ENCODE measurements around the gene POLR3K.

POLR3K gene

DNA sequence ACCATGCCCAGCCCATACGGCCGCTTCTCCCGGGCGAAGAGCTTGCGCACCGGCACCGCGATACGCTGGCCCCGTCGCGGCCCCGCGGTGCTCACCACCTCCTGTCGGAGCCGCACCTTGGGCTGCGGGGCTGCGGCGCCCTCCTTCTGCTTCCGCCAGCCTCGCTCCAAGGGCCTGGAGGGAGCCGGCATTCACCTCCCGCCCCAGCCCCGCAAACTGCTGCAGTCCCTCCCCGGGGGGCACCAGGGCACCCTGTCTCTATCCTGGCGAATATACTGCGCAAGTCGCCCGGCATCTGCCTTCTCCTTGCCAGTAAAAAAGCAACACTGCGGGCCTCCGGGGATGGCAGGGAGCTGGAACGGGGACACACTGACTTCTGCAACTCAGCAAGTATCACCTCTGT is 8.5 kb upstream of the POLR3K start:
- DNase-seq (ENCODE audit: low spot score), result no peak
- H3K27ac ChIP-seq, result no peak overlapping the region
- POLR2A ChIA-PET (ENCODE audit: low non-redundant PET), result no interaction called here
- CTCF ChIA-PET, result interaction anchor here (0.6 kb wide), 1 partner anchor 126 kb away, joined by 4 read pairs; no protein-coding TSS in a partner anchor
- TF ChIP-seq, protein P1, sequence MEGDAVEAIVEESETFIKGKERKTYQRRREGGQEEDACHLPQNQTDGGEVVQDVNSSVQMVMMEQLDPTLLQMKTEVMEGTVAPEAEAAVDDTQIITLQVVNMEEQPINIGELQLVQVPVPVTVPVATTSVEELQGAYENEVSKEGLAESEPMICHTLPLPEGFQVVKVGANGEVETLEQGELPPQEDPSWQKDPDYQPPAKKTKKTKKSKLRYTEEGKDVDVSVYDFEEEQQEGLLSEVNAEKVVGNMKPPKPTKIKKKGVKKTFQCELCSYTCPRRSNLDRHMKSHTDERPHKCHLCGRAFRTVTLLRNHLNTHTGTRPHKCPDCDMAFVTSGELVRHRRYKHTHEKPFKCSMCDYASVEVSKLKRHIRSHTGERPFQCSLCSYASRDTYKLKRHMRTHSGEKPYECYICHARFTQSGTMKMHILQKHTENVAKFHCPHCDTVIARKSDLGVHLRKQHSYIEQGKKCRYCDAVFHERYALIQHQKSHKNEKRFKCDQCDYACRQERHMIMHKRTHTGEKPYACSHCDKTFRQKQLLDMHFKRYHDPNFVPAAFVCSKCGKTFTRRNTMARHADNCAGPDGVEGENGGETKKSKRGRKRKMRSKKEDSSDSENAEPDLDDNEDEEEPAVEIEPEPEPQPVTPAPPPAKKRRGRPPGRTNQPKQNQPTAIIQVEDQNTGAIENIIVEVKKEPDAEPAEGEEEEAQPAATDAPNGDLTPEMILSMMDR (conservative IDR thresholded peaks at IDR 0.05; ENCODE audit: low read depth), result no peak

DNA sequence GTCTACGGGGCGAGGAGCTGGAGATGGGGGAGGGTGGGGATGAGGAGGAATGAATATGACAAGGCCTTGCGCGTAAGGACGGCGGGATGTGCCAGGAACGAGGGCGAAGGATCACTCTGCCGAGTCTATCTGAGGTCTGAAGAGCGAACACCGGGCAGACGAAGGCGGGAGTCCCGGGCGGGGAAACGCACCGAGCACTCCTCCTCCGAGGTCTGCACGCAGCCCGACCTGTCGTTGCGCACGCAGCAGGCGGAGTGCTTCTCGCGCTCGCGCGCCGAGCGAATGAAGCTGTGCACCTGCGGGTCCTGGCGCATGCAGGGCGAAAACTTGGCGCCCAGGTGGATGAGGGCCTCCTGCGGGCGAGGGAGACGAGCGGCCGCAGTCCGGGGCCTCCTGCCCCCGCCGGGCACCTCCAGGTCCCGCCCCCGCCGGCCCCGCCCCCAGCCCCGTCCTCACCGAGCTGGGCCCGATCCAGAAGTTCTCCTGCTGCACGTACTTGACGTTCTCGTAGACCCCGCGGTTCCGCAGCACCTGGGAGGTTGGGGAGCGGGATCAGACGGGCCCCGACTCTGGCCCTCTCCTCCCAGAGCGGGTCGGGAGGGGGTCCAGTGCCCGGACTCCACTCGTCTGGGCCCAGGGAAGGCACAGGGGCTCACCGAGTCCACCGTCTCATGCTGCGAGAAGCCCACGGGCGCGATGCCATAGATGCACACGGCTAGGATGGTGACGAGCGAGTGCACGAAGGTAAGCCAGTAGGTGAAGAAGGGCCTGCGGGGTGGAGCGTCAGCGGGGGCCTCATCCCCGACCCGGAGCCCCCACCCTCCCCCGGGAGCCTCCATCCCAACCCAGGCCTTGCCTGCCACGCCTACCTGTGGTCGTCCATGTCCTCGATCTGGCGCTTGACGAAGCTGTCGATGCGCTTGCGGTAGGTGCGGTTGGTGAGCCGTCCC is 7.8 kb upstream of the POLR3K start:
- POLR2A ChIA-PET (ENCODE audit: low non-redundant PET), result interaction anchor here (0.7 kb wide), 1 partner anchor 16 kb away, joined by 3 read pairs; no protein-coding TSS in a partner anchor
- no peak for DNase-seq (ENCODE audit: low spot score)

DNA sequence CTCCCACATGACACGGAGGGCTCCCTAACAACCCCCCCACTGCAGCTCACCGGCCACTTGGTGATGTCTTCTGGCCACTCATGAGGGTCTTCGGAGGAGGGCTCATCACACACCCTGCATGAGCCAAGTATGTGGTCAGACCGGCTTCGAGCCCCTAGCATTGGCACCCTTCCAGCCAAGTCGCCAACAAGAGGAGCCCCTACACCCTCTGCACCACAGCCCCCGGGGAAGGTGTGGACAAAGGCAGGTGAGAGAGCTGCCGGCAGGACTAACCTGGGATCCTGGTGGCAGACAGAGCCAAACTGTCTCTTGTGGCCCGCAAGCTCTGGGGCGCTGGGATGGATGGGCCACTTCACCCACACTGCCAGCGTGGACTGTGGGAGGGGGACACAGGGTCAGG is 6.8 kb upstream of the POLR3K start:
- ChIA-PET CTCF (interaction anchor here (0.6 kb wide), 1 partner anchor 332 kb away, joined by 3 read pairs; no protein-coding TSS in a partner anchor), POLR2A (ENCODE audit: low non-redundant PET) (interaction anchor here (0.7 kb wide), 1 partner anchor 15 kb away, joined by 3 read pairs; no protein-coding TSS in a partner anchor)
- H3K27ac ChIP-seq, result no peak overlapping the region
- TF ChIP-seq, protein P1 (conservative IDR thresholded peaks at IDR 0.05; ENCODE audit: low read depth), result no peak
- DNase-seq (ENCODE audit: low spot score), result no peak

More for the DNA sequence above, 7.8 kb upstream of the POLR3K start:
- H3K27ac ChIP-seq, result no peak overlapping the region
- CTCF ChIA-PET, result interaction anchor here (0.9 kb wide), 1 partner anchor 35 kb away, joined by 3 read pairs; no protein-coding TSS in a partner anchor
- TF ChIP-seq, protein P1 (conservative IDR thresholded peaks at IDR 0.05; ENCODE audit: low read depth), result no peak

GRCh38 chr16:59440-60059 is 6.1 kb upstream of the POLR3K start:
- CTCF ChIA-PET, result no interaction called here
- POLR2A ChIA-PET (ENCODE audit: low non-redundant PET), result no interaction called here
- no peak for DNase-seq (ENCODE audit: low spot score)
- H3K27ac ChIP-seq, result no peak overlapping the region
- TF ChIP-seq, protein P1 (conservative IDR thresholded peaks at IDR 0.05; ENCODE audit: low read depth), result no peak

GRCh38 chr16:58491-59439 is 5.4 kb upstream of the POLR3K start:
- no peak for DNase-seq (ENCODE audit: low spot score)
- POLR2A ChIA-PET (ENCODE audit: low non-redundant PET), result no interaction called here
- H3K27ac ChIP-seq, result peak overlapping the region; percentile 26; the same call in 1 of the 2 replicates
- CTCF ChIA-PET, result no interaction called here
- TF ChIP-seq, protein P1 (conservative IDR thresholded peaks at IDR 0.05; ENCODE audit: low read depth), result no peak
